T1000 (cell line): ENCODE measurements around the gene AUTS2.
"Not testable (repeated sequence)": the region's sequence is repeated elsewhere in the genome, so short reads cannot be mapped to it uniquely, and the experiment has no call there.

Experiments used
- DNase-seq: peaks from one replicate; lab custom pipeline; 2025; ENCODE audit warnings: mixed read lengths; lab: John Stamatoyannopoulos, UW

Gene AUTS2

DNA sequence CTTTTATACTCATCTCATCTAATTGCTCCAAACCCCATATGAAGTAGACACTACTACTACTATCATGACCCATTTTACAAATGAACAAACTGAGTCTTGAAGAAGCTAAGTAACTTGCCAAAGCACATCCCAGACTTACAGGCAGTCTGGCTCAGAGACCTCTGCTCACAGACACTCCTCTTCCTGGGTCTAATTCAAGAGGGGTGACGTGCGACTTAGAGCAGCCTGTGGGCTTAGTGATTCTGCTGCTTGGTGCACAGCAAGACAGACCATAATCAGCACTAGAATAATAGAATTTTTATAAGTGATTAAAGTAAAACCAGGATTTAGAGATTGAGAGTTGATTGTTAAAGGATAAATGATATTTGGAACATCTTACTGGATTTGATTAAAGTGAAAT, 750.8 kb downstream of the AUTS2 start:
- no peak for DNase-seq

DNA sequence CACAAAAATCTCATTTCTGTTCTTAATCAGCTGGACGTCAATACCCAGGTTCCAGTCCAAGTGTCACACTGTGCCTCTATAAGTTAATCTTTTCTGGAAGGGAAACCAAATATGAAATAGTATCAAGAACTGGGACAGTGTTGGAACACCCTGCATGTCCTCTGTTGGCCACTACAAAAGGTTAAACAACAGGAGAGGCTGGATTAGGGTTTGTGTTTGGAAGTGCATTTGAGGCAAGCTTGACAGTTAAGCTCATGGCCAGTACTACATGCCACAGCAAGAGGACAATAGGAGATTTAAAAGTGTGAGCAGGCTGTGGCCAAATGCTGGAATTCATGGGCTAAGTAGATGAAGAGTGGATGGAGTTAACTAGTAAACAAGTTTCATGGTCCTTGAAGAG, 751.5 kb downstream of the AUTS2 start:
- no peak for DNase-seq

GRCh38 chr7:70352088-70352487, 753.8 kb downstream of the AUTS2 start:
- DNase-seq, result no peak

DNA sequence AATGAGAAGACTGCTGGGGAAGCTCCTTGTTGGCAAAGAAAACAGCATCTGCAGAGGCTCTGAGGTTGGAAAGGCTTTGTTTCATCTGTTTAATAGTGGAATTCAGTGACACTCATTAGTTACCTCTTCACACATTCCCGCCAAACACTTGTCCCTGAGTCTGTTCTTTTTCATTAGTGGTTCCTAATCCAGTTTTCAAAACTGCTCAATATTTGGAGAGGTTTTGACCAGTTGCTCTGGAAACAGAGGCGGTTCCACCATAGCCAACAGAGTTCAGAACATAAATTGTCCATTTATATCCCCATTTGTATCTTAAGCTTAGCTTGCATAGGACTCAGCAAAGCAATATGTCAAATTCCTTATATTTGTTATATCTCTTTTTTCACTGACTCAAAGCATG, 754.6 kb downstream of the AUTS2 start:
- DNase-seq, result no peak

DNA sequence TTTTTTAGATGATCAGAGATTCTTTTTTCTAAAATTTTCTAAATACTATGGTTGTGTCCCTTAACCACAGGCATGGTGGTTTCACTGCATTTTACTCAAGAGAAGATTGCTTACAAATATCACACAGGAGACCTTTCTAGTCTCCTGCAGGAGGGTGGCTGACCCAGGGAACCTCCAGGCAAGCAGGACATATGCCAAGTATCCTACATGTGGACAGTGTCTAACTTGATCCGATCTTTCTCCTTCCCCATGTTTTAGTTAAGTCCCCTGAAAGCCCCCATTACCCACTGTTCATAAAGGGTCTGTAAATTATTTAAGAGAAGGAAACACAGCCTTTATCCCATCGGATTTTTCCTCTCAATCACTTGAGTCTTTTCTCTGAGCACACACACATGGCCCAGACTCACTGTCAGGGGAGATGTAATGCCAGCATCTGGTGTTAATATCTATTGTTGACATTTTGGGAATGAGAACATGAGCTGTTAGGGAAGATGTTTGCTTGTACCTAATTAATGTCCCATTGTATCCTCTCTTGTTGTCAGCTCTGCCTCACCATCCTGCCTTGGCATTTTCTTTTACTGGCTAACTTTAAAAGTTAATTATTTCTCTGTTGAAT, 755.2 kb downstream of the AUTS2 start:
- DNase-seq, result no peak

DNA sequence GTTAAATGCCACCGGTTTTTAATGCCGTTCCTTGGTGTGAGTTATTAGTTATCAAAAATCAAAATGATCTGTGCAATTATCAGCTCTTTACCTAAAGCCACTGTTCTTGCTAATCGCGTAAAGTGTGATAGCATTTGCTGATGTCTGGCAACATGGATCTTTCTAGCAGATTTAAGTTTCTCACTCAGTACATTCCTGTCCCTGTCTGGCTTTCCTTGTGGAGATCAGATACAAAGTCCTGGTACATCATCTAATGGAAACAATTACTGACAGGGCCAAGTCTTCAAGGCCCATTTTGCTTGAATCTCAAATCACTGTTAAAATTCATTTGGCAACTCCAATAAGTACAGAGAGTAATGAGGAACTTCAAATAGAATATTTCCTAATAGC, 755.7 kb downstream of the AUTS2 start:
- no peak for DNase-seq

- no peak for DNase-seq
These were observed 756.3 kb downstream of the AUTS2 start for GRCh38 chr7:70354409-70355169.

- no peak for DNase-seq
These were observed 757.1 kb downstream of the AUTS2 start for GRCh38 chr7:70355198-70356020.

GRCh38 chr7:70356085-70356786, 758.0 kb downstream of the AUTS2 start:
- no peak for DNase-seq

- no peak for DNase-seq
These were observed 758.6 kb downstream of the AUTS2 start for GRCh38 chr7:70356787-70357328.

DNA sequence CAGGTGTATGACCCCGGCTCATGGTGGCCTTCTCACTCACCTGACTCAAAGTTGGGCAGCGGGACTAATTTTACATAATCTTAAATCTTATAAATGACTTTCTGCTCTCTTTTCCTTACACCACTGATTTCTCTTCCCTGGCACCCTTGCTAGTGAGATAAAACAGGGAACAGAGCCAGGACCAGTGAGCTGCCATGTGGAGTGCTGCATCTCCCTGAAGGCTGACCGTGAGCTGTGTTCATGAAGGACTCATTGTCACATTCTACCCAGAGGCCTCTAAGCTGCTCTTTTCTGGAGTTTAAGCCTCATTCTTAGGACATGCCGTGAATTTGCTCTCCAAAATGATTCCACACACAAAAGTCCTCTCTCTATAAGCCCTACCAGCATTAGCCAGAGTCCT, 762.3 kb downstream of the AUTS2 start:
- no peak for DNase-seq

DNA sequence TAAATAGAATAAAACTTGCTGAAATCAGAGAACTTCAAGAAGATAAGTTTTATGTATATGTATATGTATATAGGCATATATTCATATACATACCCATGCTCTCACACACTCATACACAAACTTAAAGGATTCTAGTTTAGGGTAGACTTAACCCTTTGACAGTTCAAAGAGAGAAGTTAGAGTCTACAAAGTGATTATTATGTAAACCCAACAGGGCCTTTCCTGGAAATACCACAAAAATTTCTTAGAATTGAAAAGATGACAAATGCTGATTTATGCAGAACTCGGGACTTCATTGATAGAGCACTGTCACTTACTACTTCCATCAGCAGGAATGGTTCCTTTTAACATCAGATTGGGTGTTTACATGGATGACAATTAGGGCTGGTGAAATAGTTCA, 763.5 kb downstream of the AUTS2 start:
- no peak for DNase-seq

DNA sequence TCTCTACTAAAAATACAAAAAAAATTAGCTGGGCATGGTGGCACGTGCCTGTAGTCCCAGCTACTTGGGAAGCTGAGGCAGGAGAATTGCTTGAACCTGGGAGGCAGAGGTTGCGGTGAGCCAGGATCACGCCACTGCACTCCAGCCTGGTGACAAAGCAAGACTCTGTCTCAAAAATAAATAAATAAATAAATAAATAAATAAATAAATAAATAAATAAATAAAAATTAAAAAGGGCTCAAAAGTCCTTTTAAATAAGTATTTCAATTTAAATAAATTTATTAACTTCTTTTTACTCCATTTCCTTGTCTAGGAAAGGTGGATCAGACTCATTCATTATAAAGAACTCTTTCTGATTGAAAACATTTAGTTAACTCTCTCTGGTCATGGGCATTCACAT, 766.1 kb downstream of the AUTS2 start:
- DNase-seq, result not testable (repeated sequence)

DNA sequence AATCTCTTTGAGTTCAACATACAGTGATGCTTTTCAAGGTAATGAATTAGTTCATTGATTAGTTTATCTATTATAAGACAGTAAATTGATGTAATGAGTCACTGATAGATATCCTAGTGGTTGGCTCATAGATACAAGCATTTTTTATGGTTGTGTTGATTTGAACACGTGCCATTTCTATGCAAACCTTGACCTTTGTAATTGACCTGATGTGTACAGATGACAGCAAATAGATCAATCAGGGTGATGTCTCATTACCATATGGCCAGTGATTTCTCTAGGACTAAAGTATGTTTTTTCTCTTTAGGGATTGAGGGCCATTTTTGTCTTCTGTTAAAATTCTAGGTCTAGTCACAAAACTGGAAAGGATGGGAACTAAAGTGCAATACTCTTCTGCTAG, 773.4 kb downstream of the AUTS2 start:
- no peak for DNase-seq

- DNase-seq, result no peak
These were observed 774.7 kb downstream of the AUTS2 start for GRCh38 chr7:70372768-70373515.

DNA sequence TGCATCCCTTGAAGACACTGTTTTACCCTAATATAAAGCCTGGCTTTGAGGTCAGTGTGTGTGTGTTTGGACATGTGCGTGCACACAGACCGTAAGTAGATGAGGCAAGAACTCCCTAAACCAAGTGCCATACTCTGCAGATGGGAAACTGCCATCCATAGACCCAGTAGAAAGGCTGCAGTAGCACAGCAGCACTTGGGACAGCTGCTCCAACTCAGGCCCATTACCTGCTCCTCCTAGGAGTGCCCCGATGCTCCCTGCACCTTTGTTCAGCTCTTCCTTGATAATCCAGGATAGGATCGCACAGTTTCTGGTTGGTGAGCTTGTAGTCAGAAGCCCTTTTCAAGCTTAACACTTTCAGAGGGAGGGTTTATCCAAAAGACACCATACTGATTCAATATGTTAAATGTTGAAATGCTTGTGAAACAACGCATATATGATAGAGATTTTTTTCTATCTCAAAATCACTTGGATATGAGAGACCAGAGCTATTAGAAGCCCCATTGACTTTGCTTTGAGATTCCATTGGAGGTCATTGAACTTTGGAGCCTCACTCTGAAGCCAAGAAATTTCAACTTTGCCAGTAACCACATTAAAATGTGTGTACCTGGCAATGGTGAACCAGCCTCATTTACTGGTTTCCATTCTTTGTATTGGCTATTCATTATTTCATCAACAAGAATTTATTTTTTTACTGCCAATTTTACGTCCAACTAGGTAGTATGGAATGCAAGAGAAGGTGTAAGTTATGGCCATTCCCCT, 776.7 kb downstream of the AUTS2 start:
- DNase-seq, result no peak

- no peak for DNase-seq
These were observed 778.3 kb downstream of the AUTS2 start for GRCh38 chr7:70376561-70377031.

DNA sequence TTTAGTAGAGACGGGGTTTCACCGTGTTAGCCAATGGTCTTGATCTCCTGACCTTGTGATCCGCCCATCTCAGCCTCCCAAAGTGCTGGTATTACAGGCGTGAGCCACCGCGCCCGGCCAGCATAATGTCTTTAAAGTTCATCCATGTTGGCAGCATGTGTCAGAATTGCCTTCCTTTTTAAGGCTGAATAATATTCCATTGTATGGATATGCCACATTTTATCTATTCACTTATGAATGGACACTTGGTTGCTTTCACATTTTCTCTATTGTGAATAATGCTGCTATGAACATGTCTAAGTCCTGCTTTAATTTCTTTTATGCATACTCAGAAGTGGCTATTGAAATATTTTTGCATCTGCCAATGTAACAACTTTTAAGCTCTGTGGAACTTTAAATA, 779.7 kb downstream of the AUTS2 start:
- DNase-seq, result no peak

DNA sequence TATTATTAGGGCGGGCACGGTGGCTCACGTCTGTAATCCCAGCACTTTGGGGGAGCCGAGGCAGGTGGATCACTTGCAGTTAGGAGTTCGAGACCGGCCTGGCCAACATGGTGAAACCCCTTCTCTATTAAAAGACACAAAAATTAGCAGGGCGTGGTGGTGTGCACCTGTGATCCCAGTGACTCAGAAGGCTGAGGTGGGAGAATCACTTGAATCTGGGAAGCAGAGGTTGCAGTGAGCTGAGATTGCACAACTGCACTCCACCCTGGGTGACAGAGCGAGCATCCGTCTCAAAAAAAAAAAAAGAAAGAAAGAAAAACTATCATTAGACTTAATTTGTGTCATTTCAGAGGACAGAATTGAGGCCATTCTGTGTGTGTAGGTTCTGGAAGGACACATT, 780.9 kb downstream of the AUTS2 start:
- no peak for DNase-seq

- no peak for DNase-seq
These were observed 782.2 kb downstream of the AUTS2 start for GRCh38 chr7:70380421-70381015.
